Measurements from ENCODE around the gene HDGFL3. TPM values are rescaled to one million over a fixed set of nuclear protein-coding genes. Genes with fewer than 3 reads are reported as not detected.

The HDGFL3 gene
- total and polyA plus RNA-seq, 2 donors (not counting 3 experiments of a cell fraction or from before 2014, with no cell fraction given), result 20.2 to 155 TPM

- no peak overlapping the region for H3K4me2 ChIP-seq (ENCODE audit: insufficient read depth, low read length)
- no TSS peak for BruUV-seq (replicated peaks)
- H4K20me1 ChIP-seq (replicated peaks; ENCODE audit: control insufficient read depth, extremely low read depth, insufficient read depth, low read length), result peaks cover 2% of the 10 kb centered on the region
- POLR2A ChIA-PET, result interaction anchor here (0.7 kb wide), 2 partner anchors 39 to 397 kb away, joined by 9 to 10 read pairs; no protein-coding TSS in a partner anchor
- dilution Hi-C loops (cut with MboI; ENCODE audit: extremely low pct_ligation_motif_present, low sequenced_read_pairs) (no loop called here), intact Hi-C loops (cut with micrococcal nuclease) (loop anchor here (5.0 kb wide), 2 partner anchors 457 to 667 kb away; partner anchors contain the start of gene RPS17)
- H3K27ac ChIP-seq (ENCODE audit: insufficient read depth, low read depth, low read length), result no peak overlapping the region
- peaks cover 28% of the 10 kb centered on the region for H3K79me2 ChIP-seq (ENCODE audit: control insufficient read depth, insufficient read depth, low read length)
- no peak for DNase-seq (ENCODE audit: low read depth, low spot score)
- no peaks in the 10 kb centered on the region for H3K9me1 ChIP-seq (replicated peaks; ENCODE audit: control insufficient read depth, extremely low read depth, insufficient read depth, low read length)
- H3K4me3 ChIP-seq (replicated peaks in 1 of 3; ENCODE audit: insufficient read depth in 1 of 3, low read depth in 1 of 3, low read length in 3 of 3), result no peak overlapping the region
- no peak overlapping the region for H3K9ac ChIP-seq (replicated peaks; ENCODE audit: extremely low read depth, insufficient read depth, low read length)
- no peaks in the 10 kb centered on the region for H3K27me3 ChIP-seq (ENCODE audit: control insufficient read depth in 2 of 2, insufficient read depth in 2 of 2, low read length in 2 of 2)
- TF ChIP-seq MAX (IDR thresholded peaks at IDR 0.05; ENCODE audit: insufficient read depth, insufficient read length), result no peak
- TF ChIP-seq GATA2 (IDR thresholded peaks at IDR 0.05; ENCODE audit: insufficient read depth, insufficient read length, low read depth, low read length), result no peak
- no peak for TF ChIP-seq POLR2A (IDR thresholded peaks at IDR 0.05; ENCODE audit: low read depth, low read length)
- no peak for TF ChIP-seq FOS (IDR thresholded peaks at IDR 0.05; ENCODE audit: borderline replicate concordance, insufficient read depth, low read length)
- no peak for TF ChIP-seq EZH2 (IDR thresholded peaks at IDR 0.05; ENCODE audit: borderline replicate concordance, low read depth, low read length, severe bottlenecking)
- no peak for FAIRE-seq
- peaks cover 23% of the 10 kb centered on the region for H3K4me1 ChIP-seq (ENCODE audit: control insufficient read depth, extremely low read depth, insufficient read depth, low read length)
- no peak overlapping the region for H2AFZ ChIP-seq (ENCODE audit: low read depth, low read length)
- H3K36me3 ChIP-seq (ENCODE audit: control insufficient read depth in 2 of 2, extremely low read depth in 1 of 2, insufficient read depth in 2 of 2, low read length in 2 of 2), result no peaks in the 10 kb centered on the region
- no peaks in the 10 kb centered on the region for H3K9me3 ChIP-seq (replicated peaks; ENCODE audit: control insufficient read depth, insufficient read depth, low read length)
- CTCF ChIA-PET, result interaction anchor here (1.3 to 1.9 kb wide), 2 partner anchors 16 to 39 kb away, joined by 3 to 7 read pairs; no protein-coding TSS in a partner anchor
Measured at GRCh38 chr15:83209333-83209732, 1.7 kb upstream of the HDGFL3 start.

DNA sequence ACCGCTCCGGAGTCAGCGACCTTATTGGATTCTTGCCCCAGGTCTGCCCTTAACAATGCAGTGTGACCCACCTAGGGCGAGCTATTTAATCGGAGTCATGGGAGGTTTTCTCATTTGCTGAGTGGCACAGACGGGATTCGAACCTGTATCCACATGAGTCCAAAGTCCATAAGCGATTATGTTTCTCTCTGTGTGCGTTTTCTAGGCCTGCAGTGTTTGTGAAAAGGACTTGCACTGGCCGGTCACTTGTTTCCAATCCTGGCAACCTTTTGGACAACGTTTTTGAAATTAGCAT is 691 bp upstream of the HDGFL3 start:
- Histone ChIP-seq H4K20me1 (replicated peaks; ENCODE audit: control insufficient read depth, extremely low read depth, insufficient read depth, low read length) (peaks cover 8% of the 10 kb centered on the region), H2AFZ (ENCODE audit: low read depth, low read length) (peak overlapping the region; percentile 96), H3K36me3 (ENCODE audit: control insufficient read depth in 2 of 2, extremely low read depth in 1 of 2, insufficient read depth in 2 of 2, low read length in 2 of 2) (no peaks in the 10 kb centered on the region), H3K9me1 (replicated peaks; ENCODE audit: control insufficient read depth, extremely low read depth, insufficient read depth, low read length) (no peaks in the 10 kb centered on the region), H3K79me2 (ENCODE audit: control insufficient read depth, insufficient read depth, low read length) (peaks cover 38% of the 10 kb centered on the region), H3K9ac (replicated peaks; ENCODE audit: extremely low read depth, insufficient read depth, low read length) (peak overlapping the region; percentile 96), H3K4me3 (replicated peaks in 1 of 3; ENCODE audit: insufficient read depth in 1 of 3, low read depth in 1 of 3, low read length in 3 of 3) (peak overlapping the region; percentile 75 to 91 (median 86)), H3K27me3 (ENCODE audit: control insufficient read depth in 2 of 2, insufficient read depth in 2 of 2, low read length in 2 of 2) (no peaks in the 10 kb centered on the region), H3K4me1 (ENCODE audit: control insufficient read depth, extremely low read depth, insufficient read depth, low read length) (peaks cover 26% of the 10 kb centered on the region), H3K9me3 (replicated peaks; ENCODE audit: control insufficient read depth, insufficient read depth, low read length) (no peaks in the 10 kb centered on the region), H3K27ac (ENCODE audit: insufficient read depth, low read depth, low read length) (peak overlapping the region; percentile 69), H3K4me2 (ENCODE audit: insufficient read depth, low read length) (peak overlapping the region; percentile 79)
- no TSS peak for BruUV-seq (replicated peaks)
- POLR2A ChIA-PET, result interaction anchor here (0.7 kb wide), 1 partner anchor 100 kb away, joined by 3 read pairs; no protein-coding TSS in a partner anchor
- DNase-seq (ENCODE audit: low read depth, low spot score), result no peak
- intact Hi-C loops (cut with micrococcal nuclease), result loop anchor here (5.0 kb wide), 2 partner anchors 456 to 666 kb away; partner anchors contain the start of gene RPS17
- TF ChIP-seq POLR2AphosphoS5 (IDR thresholded peaks at IDR 0.05; ENCODE audit: insufficient read depth, low read depth, low read length), result no peak
- TF ChIP-seq, protein P1, sequence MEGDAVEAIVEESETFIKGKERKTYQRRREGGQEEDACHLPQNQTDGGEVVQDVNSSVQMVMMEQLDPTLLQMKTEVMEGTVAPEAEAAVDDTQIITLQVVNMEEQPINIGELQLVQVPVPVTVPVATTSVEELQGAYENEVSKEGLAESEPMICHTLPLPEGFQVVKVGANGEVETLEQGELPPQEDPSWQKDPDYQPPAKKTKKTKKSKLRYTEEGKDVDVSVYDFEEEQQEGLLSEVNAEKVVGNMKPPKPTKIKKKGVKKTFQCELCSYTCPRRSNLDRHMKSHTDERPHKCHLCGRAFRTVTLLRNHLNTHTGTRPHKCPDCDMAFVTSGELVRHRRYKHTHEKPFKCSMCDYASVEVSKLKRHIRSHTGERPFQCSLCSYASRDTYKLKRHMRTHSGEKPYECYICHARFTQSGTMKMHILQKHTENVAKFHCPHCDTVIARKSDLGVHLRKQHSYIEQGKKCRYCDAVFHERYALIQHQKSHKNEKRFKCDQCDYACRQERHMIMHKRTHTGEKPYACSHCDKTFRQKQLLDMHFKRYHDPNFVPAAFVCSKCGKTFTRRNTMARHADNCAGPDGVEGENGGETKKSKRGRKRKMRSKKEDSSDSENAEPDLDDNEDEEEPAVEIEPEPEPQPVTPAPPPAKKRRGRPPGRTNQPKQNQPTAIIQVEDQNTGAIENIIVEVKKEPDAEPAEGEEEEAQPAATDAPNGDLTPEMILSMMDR (IDR thresholded peaks at IDR 0.05; ENCODE audit: extremely low read depth in 1 of 2, insufficient read depth in 1 of 2, low read depth in 1 of 2, low read length in 2 of 2), result no peak
- no peak for TF ChIP-seq EZH2 (IDR thresholded peaks at IDR 0.05; ENCODE audit: borderline replicate concordance, low read depth, low read length, severe bottlenecking)
- TF ChIP-seq GATA2 (IDR thresholded peaks at IDR 0.05; ENCODE audit: insufficient read depth, insufficient read length, low read depth, low read length), result no peak
- no peak for TF ChIP-seq FOS (IDR thresholded peaks at IDR 0.05; ENCODE audit: borderline replicate concordance, insufficient read depth, low read length)
- no peak for TF ChIP-seq POLR2A (IDR thresholded peaks at IDR 0.05; ENCODE audit: low read depth, low read length)
- TF ChIP-seq MYC (IDR thresholded peaks at IDR 0.05; ENCODE audit: low read depth, low read length), result no peak
- no peak for TF ChIP-seq MAX (IDR thresholded peaks at IDR 0.05; ENCODE audit: insufficient read depth, insufficient read length)
- no peak for TF ChIP-seq JUN (IDR thresholded peaks at IDR 0.05; ENCODE audit: borderline replicate concordance, insufficient read depth, insufficient read length, low read depth)
- peak; percentile 74 for FAIRE-seq
- dilution Hi-C loops (cut with MboI; ENCODE audit: extremely low pct_ligation_motif_present, low sequenced_read_pairs), result no loop called here
- CTCF ChIA-PET, result interaction anchor here (0.9 to 1.9 kb wide), 5 partner anchors 15 to 197 kb away, joined by 3 to 7 read pairs (median 3); partner anchors contain the start of gene C15orf40

Measured in endothelial cell of umbilical vein (primary cell).